Body of pancreas (tissue), 4 donors: Measurements from ENCODE around the gene TMEM174. TPM values are rescaled to one million over a fixed set of nuclear protein-coding genes. Genes with fewer than 3 reads are reported as not detected.
A peak's percentile ranks its signal among the peaks of the same experiment; 100 is the strongest.

Experiments used
- ATAC-seq: fragments of 150-250 bp; one replicate; pipeline ENCODE4 v1.9.1; 2016
- DNase-seq, 4 donors: peaks; one replicate each; pipeline ENCODE4 v3.0.0-alpha.2; 2019
- H3K27ac ChIP-seq, 4 donors: fragments of 200-600 bp; sonication (generic); 1 replicate in 3 of 4; 2 replicates in 1 of 4; pipeline versions ENCODE4 v1.5.1 to v1.6.1; 2016 to 2019; ENCODE audit warnings: mild to moderate bottlenecking in 1 of 4, mixed read lengths in 1 of 4, moderate library complexity in 1 of 4
- H3K27me3 ChIP-seq, 2 donors: fragments of 200-600 bp; sonication (generic); one replicate each; pipeline ENCODE4 v1.6.0; 2016; ENCODE audit warnings: mild to moderate bottlenecking in 1 of 2
- H3K36me3 ChIP-seq, 2 donors: fragments of 200-600 bp; sonication (generic); replicated peaks in 1 of 2; 2 replicates each; pipeline ENCODE4 v1.5.1; 2016; ENCODE audit warnings: low read depth in 2 of 2; ENCODE audit not compliant: insufficient read depth in 1 of 2
- H3K4me1 ChIP-seq: fragments of 200-600 bp; sonication (generic); one replicate; pipeline ENCODE4 v1.6.0; 2016
- H3K4me3 ChIP-seq, 2 donors: fragments of 200-600 bp; sonication (generic); 1 replicate in 1 of 2; 2 replicates in 1 of 2; pipeline ENCODE4 v1.5.1; 2016 to 2019
- H3K9me3 ChIP-seq, 3 donors: fragments of 200-600 bp; sonication (generic); 1 replicate in 2 of 3; 2 replicates in 1 of 3; pipeline ENCODE4 v1.5.1; 2016
- CTCF ChIP-seq, 7 experiments: fragments of 450-650 bp in 4 of 7; fragments of 200-600 bp in 3 of 7; sonication (generic) in 3 of 7; IDR thresholded peaks; one replicate each; pipeline ENCODE4 v1.5.1; 2016 to 2019; ENCODE audit warnings: antibody characterized with exemption in 7 of 7
- POLR2A ChIP-seq, 3 donors: fragments of 450-650 bp; IDR thresholded peaks; one replicate each; pipeline ENCODE4 v1.6.1; 2016; ENCODE audit warnings: antibody characterized with exemption in 3 of 3, mild to moderate bottlenecking in 2 of 3
- WGBS, 2 donors: methylation state at CpG; one replicate each; pipeline ENCODE4 v1.1.5; 2017; 5-methylcytosine and 5-hydroxymethylcytosine counted together
- intact Hi-C: fragments of 100-400 bp; cut with DNase I; formaldehyde crosslinking; loops from one replicate; pipeline ENCODE4 v1.15.1; 2023
- total RNA-seq, 2 donors: library from RNA; depleted of rRNA; stranded (reverse); fragments of >200 nt; gene quantifications; one replicate each; pipeline ENCODE4 v1.1.0, GENCODE V29; 2016

TMEM174 gene
- total RNA-seq, 2 donors from 2014 or later = not detected

GRCh38 chr5:73183481-73183891 is 10.5 kb downstream of the TMEM174 start:
- H3K4me1 ChIP-seq = peaks cover 7% of the 10 kb centered on the region
- no peaks in the 10 kb centered on the region for H3K9me3 ChIP-seq
- H3K27me3 ChIP-seq = no peaks in the 10 kb centered on the region
- intact Hi-C loops = no loop called here
- ATAC-seq = no peak
- H3K4me3 ChIP-seq = no peak overlapping the region
- WGBS, 2 donors = 19 to 47% methylated on average over 9 of the region's 9 CpGs
- H3K27ac ChIP-seq = peak overlapping the region in 2 of 4 donors; percentile 31 to 43
- TF ChIP-seq POLR2A (IDR thresholded peaks at IDR 0.05) (peak in 1 of 3 donors; percentile 44), CTCF (IDR thresholded peaks at IDR 0.05) (no peak)
- DNase-seq = peak in 2 of 4 donors; percentile 33 to 56
- no peaks in the 10 kb centered on the region for H3K36me3 ChIP-seq

- no peak for DNase-seq
- no peaks in the 10 kb centered on the region for H3K36me3 ChIP-seq
- intact Hi-C loops = no loop called here
- WGBS, 2 donors = 77 to 94% methylated on average over 2 of the region's 2 CpGs
- H3K4me3 ChIP-seq = no peak overlapping the region
- no peaks in the 10 kb centered on the region for H3K27me3 ChIP-seq
- H3K27ac ChIP-seq = no peak overlapping the region
- no peak for ATAC-seq
- TF ChIP-seq POLR2A (IDR thresholded peaks at IDR 0.05) = no peak
- no peaks in the 10 kb centered on the region for H3K9me3 ChIP-seq
- no peaks in the 10 kb centered on the region for H3K4me1 ChIP-seq
Observed at GRCh38 chr5:73186976-73187375, 14.0 kb downstream of the TMEM174 start.

GRCh38 chr5:73188764-73189531 is 16.0 kb downstream of the TMEM174 start:
- no peak for DNase-seq
- no peaks in the 10 kb centered on the region for H3K4me1 ChIP-seq
- 89 to 93% methylated on average over 2 of the region's 2 CpGs for WGBS, 2 donors
- no peak for ATAC-seq
- TF ChIP-seq CTCF (IDR thresholded peaks at IDR 0.05) (no peak), POLR2A (IDR thresholded peaks at IDR 0.05) (no peak)
- no peaks in the 10 kb centered on the region for H3K27me3 ChIP-seq
- intact Hi-C loops = no loop called here
- no peaks in the 10 kb centered on the region for H3K36me3 ChIP-seq
- no peak overlapping the region for H3K4me3 ChIP-seq
- no peaks in the 10 kb centered on the region for H3K9me3 ChIP-seq
- no peak overlapping the region for H3K27ac ChIP-seq

- no peaks in the 10 kb centered on the region for H3K4me1 ChIP-seq
- DNase-seq (peak in 1 of 4 donors; percentile 23), ATAC-seq (no peak)
- H3K27me3 ChIP-seq = no peaks in the 10 kb centered on the region
- WGBS, 2 donors = 38 to 53% methylated on average over 6 of the region's 6 CpGs
- intact Hi-C loops = loop anchor here (10.0 kb wide), 1 partner anchor 105 kb away; no protein-coding TSS in a partner anchor
- no peak overlapping the region for H3K27ac ChIP-seq
- H3K4me3 ChIP-seq = no peak overlapping the region
- H3K36me3 ChIP-seq = no peaks in the 10 kb centered on the region
- TF ChIP-seq CTCF (IDR thresholded peaks at IDR 0.05) = no peak
- no peak for TF ChIP-seq POLR2A (IDR thresholded peaks at IDR 0.05)
- H3K9me3 ChIP-seq = no peaks in the 10 kb centered on the region
Observed at GRCh38 chr5:73189871-73190376, 16.9 kb downstream of the TMEM174 start.

- no peak for TF ChIP-seq CTCF (IDR thresholded peaks at IDR 0.05)
- no peak for TF ChIP-seq POLR2A (IDR thresholded peaks at IDR 0.05)
Observed at GRCh38 chr5:73192370-73192769, 19.4 kb downstream of the TMEM174 start.

More at GRCh38 chr5:73192370-73192769, 19.4 kb downstream of the TMEM174 start:
- ATAC-seq (no peak), DNase-seq (no peak)
- Histone ChIP-seq H3K4me3 (no peak overlapping the region), H3K27ac (no peak overlapping the region), H3K36me3 (no peaks in the 10 kb centered on the region), H3K9me3 (no peaks in the 10 kb centered on the region), H3K27me3 (no peaks in the 10 kb centered on the region), H3K4me1 (no peaks in the 10 kb centered on the region)
- WGBS, 2 donors = 83 to 84% methylated on average over 4 of the region's 4 CpGs
- intact Hi-C loops = loop anchor here (10.0 kb wide), 1 partner anchor 108 kb away; no protein-coding TSS in a partner anchor
